Measurements from ENCODE around the gene MAD1L1. TPM values are rescaled to one million over a fixed set of nuclear protein-coding genes. Genes with fewer than 3 reads are reported as not detected.

The MAD1L1 gene
- total RNA-seq, 2 donors from 2014 or later, result 59.1 to 61.4 TPM

DNA sequence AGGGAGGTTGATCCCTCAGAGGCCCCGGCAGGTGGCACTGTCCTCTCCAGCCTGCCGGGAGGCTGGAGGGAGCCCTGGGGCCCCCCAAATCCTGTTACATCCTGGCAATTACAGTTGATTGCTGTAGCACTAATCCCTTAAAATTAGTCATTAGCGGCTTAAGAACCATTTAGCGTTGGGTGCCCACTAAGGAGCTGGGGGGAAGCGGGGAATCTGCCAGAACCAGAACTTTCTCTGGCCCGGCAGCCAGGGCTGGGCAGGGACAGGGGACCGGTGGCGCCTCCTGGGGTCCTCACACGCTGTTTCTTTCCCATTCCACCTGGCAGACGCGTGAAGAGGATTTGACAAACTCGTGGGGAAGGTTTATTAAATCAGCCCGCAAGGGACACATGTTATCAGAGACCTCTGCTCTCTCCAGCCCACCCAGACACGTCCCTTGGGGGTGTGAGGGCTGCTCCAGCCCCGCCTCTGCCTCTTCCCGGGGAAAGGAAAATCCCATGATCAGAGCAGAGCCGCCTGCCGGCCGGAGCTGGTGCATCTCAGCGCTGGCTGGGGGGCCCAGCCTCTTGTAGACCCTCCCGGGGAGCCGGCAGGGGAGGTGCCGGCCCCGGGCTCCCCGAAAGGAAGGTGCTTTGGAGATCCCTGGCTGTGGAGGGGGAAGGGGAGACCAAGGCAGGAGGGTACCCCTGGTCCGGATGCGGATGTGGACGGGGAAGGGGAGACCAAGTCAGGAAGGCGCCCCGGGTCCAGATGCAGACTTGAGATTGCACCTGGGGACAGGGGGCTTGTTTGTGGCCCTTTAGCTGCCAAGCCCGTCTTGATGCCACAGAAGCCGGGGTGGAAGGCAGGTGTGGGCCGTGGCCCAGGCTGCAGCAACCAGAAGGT lies 420.0 kb downstream of the MAD1L1 start:
- Histone ChIP-seq H3K36me3 (ENCODE audit: control insufficient read depth, insufficient read depth, low read length) (no peaks in the 10 kb centered on the region), H3K27ac (ENCODE audit: low read depth, low read length) (no peak overlapping the region), H3K9ac (ENCODE audit: extremely low read depth, low read length, poor library complexity, severe bottlenecking) (no peak overlapping the region), H3K27me3 (ENCODE audit: control insufficient read depth, insufficient read depth, low read length, poor library complexity, severe bottlenecking) (no peaks in the 10 kb centered on the region), H3K4me3 (ENCODE audit: low read length) (no peak overlapping the region), H3K4me1 (ENCODE audit: control insufficient read depth, insufficient read depth, low read length) (no peaks in the 10 kb centered on the region), H3K9me3 (ENCODE audit: control insufficient read depth, low read length) (no peaks in the 10 kb centered on the region)
- Mint-ChIP-seq H3K9me3 (no peaks in the 10 kb centered on the region), H3K36me3 (ENCODE audit: low read depth) (peaks cover 3% of the 10 kb centered on the region), H3K4me1 (no peaks in the 10 kb centered on the region), H3K27me3 (ENCODE audit: insufficient read depth) (no peaks in the 10 kb centered on the region), H3K27ac (no peak overlapping the region), H3K4me3 (no peak overlapping the region)
- 73 to 80% methylated on average over 19 to 33 of the region's 33 CpGs for WGBS, 2 experiments (ENCODE audit: insufficient coverage in 1 of 2, insufficient read length in 1 of 2)
- TF ChIP-seq, protein P1, sequence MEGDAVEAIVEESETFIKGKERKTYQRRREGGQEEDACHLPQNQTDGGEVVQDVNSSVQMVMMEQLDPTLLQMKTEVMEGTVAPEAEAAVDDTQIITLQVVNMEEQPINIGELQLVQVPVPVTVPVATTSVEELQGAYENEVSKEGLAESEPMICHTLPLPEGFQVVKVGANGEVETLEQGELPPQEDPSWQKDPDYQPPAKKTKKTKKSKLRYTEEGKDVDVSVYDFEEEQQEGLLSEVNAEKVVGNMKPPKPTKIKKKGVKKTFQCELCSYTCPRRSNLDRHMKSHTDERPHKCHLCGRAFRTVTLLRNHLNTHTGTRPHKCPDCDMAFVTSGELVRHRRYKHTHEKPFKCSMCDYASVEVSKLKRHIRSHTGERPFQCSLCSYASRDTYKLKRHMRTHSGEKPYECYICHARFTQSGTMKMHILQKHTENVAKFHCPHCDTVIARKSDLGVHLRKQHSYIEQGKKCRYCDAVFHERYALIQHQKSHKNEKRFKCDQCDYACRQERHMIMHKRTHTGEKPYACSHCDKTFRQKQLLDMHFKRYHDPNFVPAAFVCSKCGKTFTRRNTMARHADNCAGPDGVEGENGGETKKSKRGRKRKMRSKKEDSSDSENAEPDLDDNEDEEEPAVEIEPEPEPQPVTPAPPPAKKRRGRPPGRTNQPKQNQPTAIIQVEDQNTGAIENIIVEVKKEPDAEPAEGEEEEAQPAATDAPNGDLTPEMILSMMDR (conservative IDR thresholded peaks at IDR 0.05), result peak; percentile 75
- peak; percentile 77 for DNase-seq

DNA sequence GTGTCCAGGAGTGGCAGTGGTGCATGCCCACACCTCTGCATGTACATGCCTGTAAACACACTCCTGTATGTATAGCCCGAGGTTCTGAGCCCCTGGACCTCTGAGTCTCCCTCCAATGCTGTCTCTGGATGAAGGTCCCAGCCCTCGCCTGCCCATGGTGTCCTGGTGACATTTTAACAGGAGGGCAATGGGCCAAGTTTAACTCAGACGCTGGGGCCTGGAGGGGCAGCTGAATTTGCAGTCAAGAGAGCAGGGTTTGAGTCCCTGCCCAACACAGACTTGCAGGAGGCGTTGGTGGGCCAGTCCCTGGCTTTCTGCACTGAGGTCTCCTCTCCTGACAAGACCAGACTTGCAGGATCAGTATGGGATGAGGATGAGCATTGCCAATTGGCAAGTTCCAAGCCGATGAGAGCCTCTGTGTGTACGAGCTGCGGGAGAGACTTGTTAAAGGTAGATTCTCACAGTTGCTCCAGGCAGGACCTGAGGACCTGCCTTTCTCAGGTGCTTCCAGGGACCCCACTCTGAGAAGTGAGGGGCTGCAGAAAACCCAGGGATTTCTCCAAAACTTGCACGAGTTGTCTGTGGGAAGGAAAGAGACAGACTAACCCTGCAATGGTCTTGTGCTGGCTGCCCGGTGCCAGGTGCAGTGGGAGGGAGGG lies 420.8 kb downstream of the MAD1L1 start:
- no peak overlapping the region for H3K27ac Mint-ChIP-seq
- Histone ChIP-seq H3K27me3 (ENCODE audit: control insufficient read depth, insufficient read depth, low read length, poor library complexity, severe bottlenecking) (no peaks in the 10 kb centered on the region), H3K9me3 (ENCODE audit: control insufficient read depth, low read length) (no peaks in the 10 kb centered on the region), H3K36me3 (ENCODE audit: control insufficient read depth, insufficient read depth, low read length) (no peaks in the 10 kb centered on the region), H3K4me1 (ENCODE audit: control insufficient read depth, insufficient read depth, low read length) (no peaks in the 10 kb centered on the region), H3K4me3 (ENCODE audit: low read length) (no peak overlapping the region), H3K9ac (ENCODE audit: extremely low read depth, low read length, poor library complexity, severe bottlenecking) (no peak overlapping the region), H3K27ac (ENCODE audit: low read depth, low read length) (no peak overlapping the region)
- H3K4me1 Mint-ChIP-seq, result no peaks in the 10 kb centered on the region
- TF ChIP-seq, protein P1 (conservative IDR thresholded peaks at IDR 0.05), result no peak
- H3K4me3 Mint-ChIP-seq, result no peak overlapping the region
- H3K36me3 Mint-ChIP-seq (ENCODE audit: low read depth), result peaks cover 3% of the 10 kb centered on the region
- no peaks in the 10 kb centered on the region for H3K27me3 Mint-ChIP-seq (ENCODE audit: insufficient read depth)
- WGBS, 2 experiments (ENCODE audit: insufficient coverage in 1 of 2, insufficient read length in 1 of 2), result 82 to 89% methylated on average over 8 to 9 of the region's 9 CpGs
- no peak for DNase-seq
- H3K9me3 Mint-ChIP-seq, result no peaks in the 10 kb centered on the region

- Histone ChIP-seq H3K9ac (ENCODE audit: extremely low read depth, low read length, poor library complexity, severe bottlenecking) (no peak overlapping the region), H3K9me3 (ENCODE audit: control insufficient read depth, low read length) (no peaks in the 10 kb centered on the region), H3K4me1 (ENCODE audit: control insufficient read depth, insufficient read depth, low read length) (no peaks in the 10 kb centered on the region), H3K27me3 (ENCODE audit: control insufficient read depth, insufficient read depth, low read length, poor library complexity, severe bottlenecking) (no peaks in the 10 kb centered on the region), H3K27ac (ENCODE audit: low read depth, low read length) (no peak overlapping the region), H3K4me3 (ENCODE audit: low read length) (no peak overlapping the region), H3K36me3 (ENCODE audit: control insufficient read depth, insufficient read depth, low read length) (no peaks in the 10 kb centered on the region)
- Mint-ChIP-seq H3K27ac (no peak overlapping the region), H3K36me3 (ENCODE audit: low read depth) (peaks cover 3% of the 10 kb centered on the region), H3K4me3 (no peak overlapping the region), H3K27me3 (ENCODE audit: insufficient read depth) (no peaks in the 10 kb centered on the region), H3K4me1 (no peaks in the 10 kb centered on the region), H3K9me3 (no peaks in the 10 kb centered on the region)
- DNase-seq, result no peak
- 92 to 93% methylated on average over 22 to 25 of the region's 25 CpGs for WGBS, 2 experiments (ENCODE audit: insufficient coverage in 1 of 2, insufficient read length in 1 of 2)
- TF ChIP-seq, protein P1 (conservative IDR thresholded peaks at IDR 0.05), result no peak
Observed at GRCh38 chr7:1810961-1811849, 421.5 kb downstream of the MAD1L1 start.

All from endodermal cell (in vitro differentiated cells).